ENCODE data around the gene UBE2H. TPM values are rescaled to one million over a fixed set of nuclear protein-coding genes. Genes with fewer than 3 reads are reported as not detected.

UBE2H gene
- total and polyA plus RNA-seq, 2 donors (not counting 1 experiment from before 2014, with no cell fraction given), result 23.3 to 54.1 TPM

DNA sequence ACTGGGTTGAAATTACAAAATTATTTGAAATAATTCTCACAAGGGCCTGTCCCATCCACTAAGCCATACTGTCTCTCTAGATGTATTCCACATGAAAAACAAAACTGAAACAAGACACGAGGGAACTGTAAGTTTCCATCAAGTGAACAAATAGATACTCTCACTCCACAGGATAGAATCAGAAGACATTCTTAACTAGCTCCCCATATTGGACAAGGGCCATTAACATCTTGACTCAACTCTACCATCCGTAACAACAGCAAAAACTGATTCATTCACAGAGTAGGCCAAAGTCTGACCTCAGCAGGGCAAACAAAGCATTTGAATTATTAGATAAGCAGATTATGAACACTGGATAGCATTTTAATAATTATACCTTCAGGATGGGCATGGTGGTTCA, 29.1 kb downstream of the UBE2H start:
- DNase-seq, result no peak
- Histone ChIP-seq H3K9me3 (ENCODE audit: control extremely low read depth in 1 of 3, control insufficient read depth in 2 of 3, insufficient read depth in 1 of 3, low read length in 2 of 3) (no peaks in the 10 kb centered on the region), H3K27me3 (replicated peaks in 1 of 4; ENCODE audit: control extremely low read depth in 1 of 4, control insufficient read depth in 3 of 4, insufficient read depth in 4 of 4, low read length in 3 of 4) (no peaks in the 10 kb centered on the region), H3K27ac (ENCODE audit: low read length in 2 of 2) (peak overlapping the region in 1 of 2 donors; percentile 45), H3K9ac (ENCODE audit: low read length) (no peak overlapping the region), H2AFZ (ENCODE audit: insufficient read depth, low read depth, low read length, poor library complexity, severe bottlenecking) (no peak overlapping the region), H3K36me3 (replicated peaks in 1 of 2; ENCODE audit: control extremely low read depth in 1 of 2, control insufficient read depth in 1 of 2, extremely low read depth in 1 of 2, insufficient read depth in 2 of 2, low read length in 1 of 2) (peaks cover 0 to 1% of the 10 kb centered on the region in 2 experiments), H3K4me2 (replicated peaks; ENCODE audit: low read depth, low read length, poor library complexity, severe bottlenecking) (peak overlapping the region; percentile 10), H3K4me3 (ENCODE audit: control extremely low read depth in 1 of 5, extremely low read depth in 1 of 5, insufficient read depth in 1 of 5, low read depth in 2 of 5, low read length in 4 of 5) (no peak overlapping the region), H3K4me1 (ENCODE audit: control insufficient read depth in 2 of 2, insufficient read depth in 2 of 2, low read length in 2 of 2) (peaks cover 17 to 21% of the 10 kb centered on the region in 2 donors), H4K20me1 (ENCODE audit: control insufficient read depth, insufficient read depth, low read length, poor library complexity, severe bottlenecking) (peaks cover 85% of the 10 kb centered on the region), H3K79me2 (ENCODE audit: control insufficient read depth, insufficient read depth, low read length) (peaks cover 95% of the 10 kb centered on the region)
- no peak for TF ChIP-seq EZH2 (IDR thresholded peaks at IDR 0.05; ENCODE audit: borderline replicate concordance, insufficient read depth, low read depth, low read length, poor library complexity, severe bottlenecking)
- TF ChIP-seq, protein P1, sequence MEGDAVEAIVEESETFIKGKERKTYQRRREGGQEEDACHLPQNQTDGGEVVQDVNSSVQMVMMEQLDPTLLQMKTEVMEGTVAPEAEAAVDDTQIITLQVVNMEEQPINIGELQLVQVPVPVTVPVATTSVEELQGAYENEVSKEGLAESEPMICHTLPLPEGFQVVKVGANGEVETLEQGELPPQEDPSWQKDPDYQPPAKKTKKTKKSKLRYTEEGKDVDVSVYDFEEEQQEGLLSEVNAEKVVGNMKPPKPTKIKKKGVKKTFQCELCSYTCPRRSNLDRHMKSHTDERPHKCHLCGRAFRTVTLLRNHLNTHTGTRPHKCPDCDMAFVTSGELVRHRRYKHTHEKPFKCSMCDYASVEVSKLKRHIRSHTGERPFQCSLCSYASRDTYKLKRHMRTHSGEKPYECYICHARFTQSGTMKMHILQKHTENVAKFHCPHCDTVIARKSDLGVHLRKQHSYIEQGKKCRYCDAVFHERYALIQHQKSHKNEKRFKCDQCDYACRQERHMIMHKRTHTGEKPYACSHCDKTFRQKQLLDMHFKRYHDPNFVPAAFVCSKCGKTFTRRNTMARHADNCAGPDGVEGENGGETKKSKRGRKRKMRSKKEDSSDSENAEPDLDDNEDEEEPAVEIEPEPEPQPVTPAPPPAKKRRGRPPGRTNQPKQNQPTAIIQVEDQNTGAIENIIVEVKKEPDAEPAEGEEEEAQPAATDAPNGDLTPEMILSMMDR (IDR thresholded peaks at IDR 0.05), result no peak
- peak overlapping the region; percentile 79 for H3K27ac Mint-ChIP-seq
- H3K4me3 Mint-ChIP-seq, result peak overlapping the region; percentile 49
- ChIA-PET CTCF (interaction anchor here (1.0 kb wide), 1 partner anchor 87 kb away, joined by 3 read pairs; no protein-coding TSS in a partner anchor), POLR2A (no interaction called here)
- peaks cover 33% of the 10 kb centered on the region for H3K4me1 Mint-ChIP-seq
- intact Hi-C loops (cut with micrococcal nuclease), result no loop called here
- no peaks in the 10 kb centered on the region for H3K9me3 Mint-ChIP-seq (ENCODE audit: insufficient read depth)
- WGBS (ENCODE audit: insufficient coverage), result 17% methylated on average over 1 of the region's 2 CpGs
- H3K27me3 Mint-ChIP-seq, result no peaks in the 10 kb centered on the region
- no peak for ATAC-seq (ENCODE audit: low read depth)

DNA sequence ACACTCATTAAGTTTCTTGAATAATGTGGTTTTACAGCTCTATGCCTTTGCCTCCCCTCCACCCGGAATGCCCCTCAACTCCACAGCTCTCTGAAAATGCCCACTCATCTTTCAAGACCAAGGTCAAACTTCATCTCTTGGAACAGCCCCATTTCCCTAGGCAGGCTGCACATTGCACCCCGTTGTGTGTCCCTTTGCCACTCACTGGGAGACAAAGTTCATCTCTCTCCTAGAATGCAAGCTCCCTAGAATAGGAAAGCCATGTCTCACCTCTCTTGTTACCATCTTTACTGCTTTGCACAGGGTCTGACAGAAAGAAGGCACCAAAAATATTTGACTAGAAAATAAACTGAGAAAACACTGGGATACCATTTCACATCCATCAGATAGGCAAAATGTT, 33.3 kb downstream of the UBE2H start:
- H3K79me2 ChIP-seq (ENCODE audit: control insufficient read depth, insufficient read depth, low read length), result peaks cover 99% of the 10 kb centered on the region
- TF ChIP-seq EZH2 (IDR thresholded peaks at IDR 0.05; ENCODE audit: borderline replicate concordance, insufficient read depth, low read depth, low read length, poor library complexity, severe bottlenecking), result no peak
- TF ChIP-seq, protein P1 (IDR thresholded peaks at IDR 0.05), result no peak
- H3K4me3 ChIP-seq (ENCODE audit: control extremely low read depth in 1 of 5, extremely low read depth in 1 of 5, insufficient read depth in 1 of 5, low read depth in 2 of 5, low read length in 4 of 5), result no peak overlapping the region
- ChIA-PET POLR2A (interaction anchor here (0.7 kb wide), 1 partner anchor 24 kb away, joined by 5 read pairs; no protein-coding TSS in a partner anchor), CTCF (no interaction called here)
- H3K9ac ChIP-seq (ENCODE audit: low read length), result no peak overlapping the region
- ATAC-seq (ENCODE audit: low read depth) (no peak), DNase-seq (no peak)
- Mint-ChIP-seq H3K27me3 (no peaks in the 10 kb centered on the region), H3K4me1 (peaks cover 41% of the 10 kb centered on the region), H3K4me3 (no peak overlapping the region), H3K9me3 (ENCODE audit: insufficient read depth) (no peaks in the 10 kb centered on the region), H3K27ac (no peak overlapping the region)
- intact Hi-C loops (cut with micrococcal nuclease), result no loop called here
- no peaks in the 10 kb centered on the region for H3K27me3 ChIP-seq (replicated peaks in 1 of 4; ENCODE audit: control extremely low read depth in 1 of 4, control insufficient read depth in 3 of 4, insufficient read depth in 4 of 4, low read length in 3 of 4)
- 89% methylated on average over 1 of the region's 2 CpGs for WGBS (ENCODE audit: insufficient coverage)
- no peak overlapping the region for H3K4me2 ChIP-seq (replicated peaks; ENCODE audit: low read depth, low read length, poor library complexity, severe bottlenecking)
- no peak overlapping the region for H3K27ac ChIP-seq (ENCODE audit: low read length in 2 of 2)
- no peaks in the 10 kb centered on the region for H3K9me3 ChIP-seq (ENCODE audit: control extremely low read depth in 1 of 3, control insufficient read depth in 2 of 3, insufficient read depth in 1 of 3, low read length in 2 of 3)
- H4K20me1 ChIP-seq (ENCODE audit: control insufficient read depth, insufficient read depth, low read length, poor library complexity, severe bottlenecking), result peaks cover 97% of the 10 kb centered on the region
- H3K36me3 ChIP-seq (replicated peaks in 1 of 2; ENCODE audit: control extremely low read depth in 1 of 2, control insufficient read depth in 1 of 2, extremely low read depth in 1 of 2, insufficient read depth in 2 of 2, low read length in 1 of 2), result peaks cover 3 to 9% of the 10 kb centered on the region in 2 experiments
- H3K4me1 ChIP-seq (ENCODE audit: control insufficient read depth in 2 of 2, insufficient read depth in 2 of 2, low read length in 2 of 2), result peaks cover 16 to 20% of the 10 kb centered on the region in 2 donors
- H2AFZ ChIP-seq (ENCODE audit: insufficient read depth, low read depth, low read length, poor library complexity, severe bottlenecking), result no peak overlapping the region
